Activated CD8-positive, alpha-beta memory T cell treated with anti-CD3 and anti-CD28 coated beads for 24 hours (primary cell): Measurements from ENCODE around the gene FBXL4.

Experiments
- DNase-seq: peaks from one replicate; pipeline ENCODE4 v3.0.0-alpha.2; 2020

FBXL4 gene

DNA sequence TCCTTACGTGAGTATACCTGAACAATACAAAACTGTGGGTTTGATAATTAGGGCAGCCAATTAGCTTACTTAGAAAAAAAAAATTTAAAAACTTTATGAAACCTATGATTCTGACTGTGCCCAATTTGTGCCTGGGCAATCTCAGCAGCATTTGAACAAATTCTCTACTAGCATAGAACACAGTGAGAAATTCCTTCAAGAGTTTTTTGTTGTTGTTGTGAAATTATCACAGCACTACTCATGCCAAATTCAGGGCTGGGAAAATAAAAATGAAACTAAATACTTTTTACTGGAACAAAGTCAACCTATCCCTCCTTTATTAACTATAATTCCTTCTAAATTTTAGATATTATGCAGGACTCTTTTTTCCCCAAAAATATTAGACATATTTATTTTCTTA is 70.5 kb downstream of the FBXL4 start:
- DNase-seq: no peak

DNA sequence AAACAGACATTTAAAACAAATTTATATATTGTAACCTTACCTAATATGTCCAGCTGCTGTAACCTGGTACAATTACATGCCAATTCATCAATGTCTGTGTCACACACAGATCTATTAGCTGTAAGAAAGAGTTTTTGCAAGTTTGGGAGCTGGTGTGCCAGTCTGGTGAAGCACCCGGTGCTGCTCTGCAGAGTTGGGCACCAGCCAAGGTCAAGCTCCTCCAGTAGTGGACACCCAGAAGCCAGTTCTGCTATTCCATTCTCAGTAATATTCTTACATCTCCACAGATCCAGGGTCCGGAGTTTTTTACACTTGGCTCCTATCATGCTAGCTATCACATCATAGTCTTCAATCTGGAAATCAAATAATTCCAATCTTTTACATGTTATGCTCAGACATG is 72.4 kb downstream of the FBXL4 start:
- no peak for DNase-seq

DNA sequence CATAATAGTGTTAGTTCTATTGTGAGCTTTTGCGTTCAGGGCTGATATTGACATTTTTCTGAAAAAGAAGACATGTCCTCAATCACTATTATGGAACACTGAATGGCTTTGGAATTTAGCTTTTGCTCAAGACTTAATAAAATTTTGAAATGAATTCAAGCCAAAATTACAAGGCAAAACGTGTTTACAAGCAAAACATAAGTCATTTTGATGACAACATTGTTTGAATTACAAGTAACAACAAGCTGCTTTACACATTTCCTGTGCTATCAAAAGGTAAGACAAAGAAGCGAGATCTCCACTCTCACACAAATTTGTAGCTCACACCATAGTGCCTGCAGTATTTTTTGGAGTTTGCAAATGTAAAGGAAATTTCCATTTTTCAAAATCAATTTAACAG is 75.9 kb downstream of the FBXL4 start:
- no peak for DNase-seq

GRCh38 chr6:98871057-98871456 is 76.7 kb downstream of the FBXL4 start:
- DNase-seq: no peak

- DNase-seq: no peak
Observed at GRCh38 chr6:98864497-98864896, 83.2 kb downstream of the FBXL4 start.

DNA sequence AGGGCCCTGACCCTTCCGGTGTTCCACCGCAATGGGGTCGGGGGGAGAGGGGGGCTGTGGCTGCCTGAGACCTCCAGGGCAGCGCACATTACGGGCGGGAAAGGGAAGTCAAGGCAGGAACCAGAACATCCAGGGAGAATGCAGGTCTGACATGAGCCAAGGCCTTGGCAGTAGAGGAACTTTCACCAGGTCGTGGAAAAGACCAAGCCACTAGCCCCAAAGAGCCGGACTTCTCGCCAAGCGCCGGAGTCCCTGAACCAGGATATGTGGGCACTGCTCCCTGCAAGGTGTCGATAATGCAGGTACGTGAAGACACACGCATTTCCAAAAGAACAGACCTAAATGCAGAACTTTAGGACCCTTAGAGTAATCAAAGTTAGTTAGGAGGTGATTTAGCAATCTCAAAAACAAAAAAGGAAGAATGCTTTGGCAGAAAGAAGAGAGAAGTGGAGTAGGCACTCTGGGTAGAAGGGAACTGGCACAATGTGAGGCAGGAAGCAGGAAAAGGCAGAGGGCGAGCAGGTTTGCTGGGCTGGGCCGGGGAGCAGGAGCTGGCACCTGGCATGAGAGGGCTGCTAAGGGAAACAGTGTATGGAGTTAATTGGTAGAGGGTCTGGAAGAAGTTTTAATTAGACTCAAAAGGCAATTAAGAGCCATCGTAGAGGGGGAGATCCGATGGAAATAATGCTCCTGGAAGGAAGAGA is 99.1 kb downstream of the FBXL4 start:
- no peak for DNase-seq

DNA sequence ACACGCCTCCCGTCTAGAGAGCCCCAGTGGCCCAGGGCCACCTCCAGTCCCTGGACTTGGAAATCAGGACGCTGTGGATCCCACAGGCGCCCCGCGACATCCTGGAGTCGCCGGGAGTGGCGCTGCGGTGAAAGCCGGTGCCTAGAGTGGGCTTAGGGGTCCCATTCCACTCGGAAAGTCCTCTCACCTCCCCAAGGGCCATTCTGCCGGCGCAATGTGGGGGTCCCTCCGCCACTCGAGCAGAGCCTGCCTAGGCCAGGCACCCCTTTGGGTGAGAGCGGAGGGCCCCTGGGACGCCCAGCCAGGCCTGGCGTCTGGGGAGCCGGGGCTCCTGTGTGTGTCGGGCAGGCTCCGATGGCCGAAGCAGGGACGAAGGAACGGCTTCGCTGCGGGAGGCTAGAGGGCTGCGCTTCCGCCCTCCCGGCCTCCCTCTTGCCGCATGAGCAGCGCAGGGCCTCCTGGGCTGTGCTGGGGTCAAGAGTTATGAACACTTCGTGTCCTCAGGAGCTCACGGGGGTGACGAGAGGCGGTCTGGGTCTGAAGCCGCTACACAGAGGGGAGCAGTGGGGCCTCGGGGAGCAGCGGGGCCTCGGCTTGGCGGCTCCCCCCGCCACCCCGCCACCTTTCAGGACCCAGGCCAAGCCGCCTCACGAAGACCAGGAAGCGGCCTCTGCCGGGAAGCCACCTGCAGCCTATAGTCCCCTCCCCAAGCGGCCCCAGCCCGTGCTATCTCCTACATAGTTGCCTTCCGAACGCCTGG is 99.8 kb downstream of the FBXL4 start:
- DNase-seq: no peak

- DNase-seq: no peak
Observed at GRCh38 chr6:98847416-98847778, 100.3 kb downstream of the FBXL4 start.

- no peak for DNase-seq
Observed at GRCh38 chr6:98846021-98846380, 101.7 kb downstream of the FBXL4 start.

DNA sequence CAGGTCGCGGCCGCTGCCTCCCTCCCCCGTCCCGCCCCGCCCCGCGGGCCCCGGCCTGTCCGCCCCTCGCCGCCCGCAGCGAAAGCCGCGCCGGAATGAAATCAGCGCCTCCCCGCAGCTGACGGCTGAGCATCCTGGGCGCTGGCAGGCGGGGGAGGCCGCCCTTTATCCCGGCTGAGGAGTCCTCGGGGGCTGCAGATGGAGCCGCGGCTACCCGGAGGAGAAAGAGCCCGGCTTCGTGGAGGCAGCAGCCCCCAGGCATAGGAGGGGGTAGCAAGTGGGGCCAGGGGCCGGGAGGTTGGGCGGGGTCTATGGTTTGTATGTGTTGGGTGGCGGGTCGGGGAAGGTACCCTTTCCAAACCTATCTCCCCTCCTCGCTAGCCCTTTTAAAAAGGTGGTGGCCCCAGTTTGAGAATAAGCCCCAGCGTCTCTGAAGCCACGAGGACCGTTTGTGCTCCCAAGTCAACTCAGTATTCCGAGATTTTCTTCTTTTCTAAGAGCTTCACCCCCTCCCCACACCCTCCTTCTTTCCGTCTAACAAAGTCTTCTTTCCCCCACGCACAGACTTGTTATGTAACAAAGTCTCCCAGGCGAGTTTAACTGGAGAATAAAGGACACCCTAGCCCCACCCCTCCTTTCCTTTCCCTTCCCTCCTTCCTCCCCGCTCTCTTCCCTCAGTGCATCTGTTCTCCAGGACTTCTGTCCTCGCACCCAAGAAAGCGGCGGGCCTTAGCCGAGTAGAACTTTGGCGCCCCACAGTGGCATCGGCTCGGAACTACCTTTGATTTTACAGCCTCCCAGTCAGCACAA is 102.3 kb downstream of the FBXL4 start:
- DNase-seq: peak; percentile 89

GRCh38 chr6:98844244-98845210 is 103.2 kb downstream of the FBXL4 start:
- DNase-seq: no peak

DNA sequence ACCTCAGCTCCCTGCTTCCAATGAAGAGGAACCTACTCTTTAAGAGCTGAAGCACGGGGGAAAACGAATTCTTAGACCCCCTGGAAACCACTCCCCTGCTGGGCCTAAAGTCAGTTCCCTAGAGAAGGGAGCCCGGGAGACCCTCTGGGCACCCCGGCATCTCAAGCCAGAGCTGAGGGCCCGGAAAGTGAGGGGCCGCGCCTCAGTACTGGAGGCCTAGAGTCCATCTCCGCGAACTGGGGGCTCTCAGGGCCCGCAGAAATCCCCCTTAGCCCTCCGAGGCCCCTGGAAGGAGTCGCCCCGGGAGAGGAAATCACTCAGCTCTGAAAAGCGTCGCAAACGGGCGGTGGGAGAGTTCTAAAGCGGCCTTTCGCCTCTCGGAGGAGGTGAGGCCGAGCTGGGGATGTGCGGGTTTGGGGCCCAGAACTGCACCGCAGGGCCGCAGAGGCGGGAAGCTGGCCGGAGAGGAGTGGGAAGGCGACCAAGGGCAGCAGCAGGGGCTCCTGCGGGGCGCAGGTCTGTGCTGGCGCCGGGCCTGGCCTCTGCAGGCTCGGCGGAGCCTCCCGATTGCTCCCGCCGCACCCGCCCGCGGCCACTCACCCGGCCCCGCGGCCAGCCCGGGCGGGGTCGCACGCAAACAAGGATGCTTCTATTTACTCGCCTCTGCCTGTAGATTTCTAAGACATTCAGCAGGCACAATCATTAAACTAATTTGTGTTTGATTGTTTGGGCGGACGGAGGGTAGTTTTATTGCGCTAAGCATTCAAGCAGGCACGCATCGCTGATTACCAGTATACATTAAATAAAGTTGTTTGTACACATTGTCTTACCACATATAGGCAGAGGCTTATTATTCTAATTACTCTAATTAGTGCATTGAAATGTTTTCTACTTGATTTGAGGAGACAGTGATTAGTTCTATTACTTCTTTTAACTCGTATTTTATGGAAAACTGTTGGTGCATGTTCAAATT is 104.2 kb downstream of the FBXL4 start:
- DNase-seq: no peak

GRCh38 chr6:98842342-98843180 is 105.2 kb downstream of the FBXL4 start:
- DNase-seq: no peak

- no peak for DNase-seq
Observed at GRCh38 chr6:98841621-98842341, 106.0 kb downstream of the FBXL4 start.

DNA sequence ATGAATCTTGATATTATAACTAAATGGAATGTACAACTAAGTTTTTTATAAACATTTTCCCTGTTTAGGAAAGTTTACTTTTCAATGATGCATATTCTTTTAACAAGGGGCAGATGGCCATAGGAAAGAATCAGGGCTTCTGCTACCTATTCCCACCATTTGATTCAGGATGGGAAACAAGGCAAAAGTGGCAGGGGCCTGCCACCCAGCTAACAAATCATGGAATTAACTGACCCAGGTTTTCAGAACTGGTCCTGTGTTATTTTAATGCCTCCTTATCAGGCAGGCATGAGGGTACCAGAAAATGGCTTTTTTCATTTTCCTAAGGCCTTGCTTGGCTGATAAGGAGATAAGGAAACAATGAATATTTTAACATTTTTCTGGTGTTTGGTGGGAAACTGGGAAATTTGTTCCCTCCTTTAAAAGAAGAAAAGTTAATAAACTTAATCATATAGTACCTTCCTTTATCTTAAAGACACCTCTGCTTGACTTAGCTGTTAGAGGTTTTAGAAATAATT is 106.7 kb downstream of the FBXL4 start:
- DNase-seq: no peak

GRCh38 chr6:98840385-98840784 is 107.4 kb downstream of the FBXL4 start:
- DNase-seq: no peak

DNA sequence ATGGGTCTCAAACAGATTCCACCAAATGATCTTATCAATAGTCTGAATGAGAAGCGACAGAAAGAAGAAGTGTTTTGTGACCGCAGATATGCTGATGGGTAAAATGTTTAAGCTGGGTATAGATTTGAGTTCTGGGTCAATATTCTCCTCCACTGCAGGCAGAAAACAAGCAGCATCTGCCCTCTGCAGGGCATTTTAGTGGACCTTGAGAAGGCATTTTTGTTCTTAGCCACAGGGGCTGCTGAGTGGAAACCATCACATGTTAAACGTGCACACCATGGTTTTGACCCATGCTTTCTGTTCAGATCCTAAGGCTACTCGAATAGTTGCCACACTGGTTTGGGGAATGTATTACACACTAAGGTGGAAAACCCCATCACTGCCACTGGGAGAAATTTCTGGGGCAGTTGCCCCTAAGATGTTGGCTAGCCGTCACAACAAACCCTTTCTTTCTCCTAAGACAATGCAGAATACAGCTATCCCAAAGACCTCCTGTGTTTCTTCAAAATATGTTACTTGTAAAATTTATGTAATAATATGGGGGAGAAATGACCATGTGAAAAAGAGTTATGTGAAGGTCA is 107.9 kb downstream of the FBXL4 start:
- DNase-seq: no peak

- DNase-seq: no peak
Observed at GRCh38 chr6:98838975-98839374, 108.8 kb downstream of the FBXL4 start.

DNA sequence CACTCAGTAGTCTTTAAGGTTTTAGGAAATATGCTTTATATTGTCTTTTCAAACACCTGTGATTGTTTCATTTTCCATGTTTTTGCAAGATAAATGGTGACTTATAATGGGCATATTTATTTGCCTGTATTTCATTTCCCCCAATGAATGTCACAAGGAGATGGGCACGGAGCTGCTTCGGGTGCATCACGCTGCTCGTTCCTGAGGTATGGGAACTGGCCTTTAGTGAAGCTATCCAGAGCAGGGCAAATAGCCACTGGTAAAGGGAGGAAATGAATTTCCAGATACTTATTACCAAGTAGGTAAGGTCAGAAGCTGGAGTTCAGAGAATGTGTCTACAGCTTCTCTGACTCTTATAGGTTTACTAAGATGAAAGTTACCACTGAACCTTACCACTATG is 109.7 kb downstream of the FBXL4 start:
- no peak for DNase-seq
